ENCODE results near the gene CLEC18A.
"Not testable (repeated sequence)": the region's sequence is repeated elsewhere in the genome, so short reads cannot be mapped to it uniquely, and the experiment has no call there.

CLEC18A gene

GRCh38 chr16:69952572-69953355 is 1.6 kb downstream of the CLEC18A start:
- DNase-seq: not testable (repeated sequence)

GRCh38 chr16:69954241-69954640 is 3.1 kb downstream of the CLEC18A start:
- DNase-seq: not testable (repeated sequence)

GRCh38 chr16:69963312-69963711 is 12.2 kb downstream of the CLEC18A start:
- DNase-seq: not testable (repeated sequence)

- not testable (repeated sequence) for DNase-seq
Observed at GRCh38 chr16:69964960-69965660, 14.0 kb downstream of the CLEC18A start.

GRCh38 chr16:69965661-69966054 is 14.5 kb downstream of the CLEC18A start:
- DNase-seq: not testable (repeated sequence)

- DNase-seq: not testable (repeated sequence)
Observed at GRCh38 chr16:69967688-69968087, 16.6 kb downstream of the CLEC18A start.

GRCh38 chr16:69968125-69968524 is 17.0 kb downstream of the CLEC18A start:
- DNase-seq: not testable (repeated sequence)

- DNase-seq: not testable (repeated sequence)
Observed at GRCh38 chr16:69969657-69970056, 18.5 kb downstream of the CLEC18A start.

GRCh38 chr16:69972120-69972519 is 21.0 kb downstream of the CLEC18A start:
- DNase-seq: not testable (repeated sequence)

- DNase-seq: not testable (repeated sequence)
Observed at GRCh38 chr16:69972935-69973334, 21.8 kb downstream of the CLEC18A start.

GRCh38 chr16:69985196-69985595 is 34.1 kb downstream of the CLEC18A start:
- not testable (repeated sequence) for DNase-seq

GRCh38 chr16:69997956-69998355 is 46.8 kb downstream of the CLEC18A start:
- not testable (repeated sequence) for DNase-seq

GRCh38 chr16:69999801-70000200 is 48.7 kb downstream of the CLEC18A start:
- DNase-seq: not testable (repeated sequence)

GRCh38 chr16:70003511-70003910 is 52.4 kb downstream of the CLEC18A start:
- not testable (repeated sequence) for DNase-seq

GRCh38 chr16:70008604-70009003 is 57.5 kb downstream of the CLEC18A start:
- DNase-seq: not testable (repeated sequence)

- DNase-seq: not testable (repeated sequence)
Observed at GRCh38 chr16:70010615-70011014, 59.5 kb downstream of the CLEC18A start.

GRCh38 chr16:70011120-70011519 is 60.0 kb downstream of the CLEC18A start:
- not testable (repeated sequence) for DNase-seq

- not testable (repeated sequence) for DNase-seq
Observed at GRCh38 chr16:70012354-70012753, 61.2 kb downstream of the CLEC18A start.

GRCh38 chr16:70012951-70013350 is 61.8 kb downstream of the CLEC18A start:
- DNase-seq: not testable (repeated sequence)
